B cell (primary cell): ENCODE results near the gene FBXO24. TPM values are rescaled to one million over a fixed set of nuclear protein-coding genes. Genes with fewer than 3 reads are reported as not detected.

ENCODE experiments used
- ATAC-seq: fragments of 200-7000 bp; cut with Tn5 transposase; one replicate; pipeline ENCODE4 v1.10.0; 2021; ENCODE audit warnings: low read depth, mild to moderate bottlenecking, moderate number of reproducible peaks, moderate library complexity
- CTCF ChIA-PET: fragments of 350-600 bp; sonication (Branson Sonifier 250); formaldehyde crosslinking; loops from one replicate; lab custom pipeline; 2021; ENCODE audit warnings: antibody characterized with exemption, inconsistent platforms; lab: Charles Lee
- POLR2A ChIA-PET: fragments of 350-600 bp; sonication (Branson Sonifier 250); formaldehyde crosslinking; loops from one replicate; lab custom pipeline; 2021; ENCODE audit warnings: antibody characterized with exemption; lab: Charles Lee
- DNase-seq: peaks from one replicate; pipeline ENCODE4 v3.0.0; 2013
- H2AFZ ChIP-seq: 2 replicates; pipeline ENCODE4 v1.6.1; 2012; ENCODE audit warnings: mild to moderate bottlenecking, low read depth, low read length; ENCODE audit not compliant: insufficient read depth, poor library complexity, severe bottlenecking
- H3K27ac ChIP-seq, 2 donors: 1 replicate in 1 of 2; 2 replicates in 1 of 2; pipeline ENCODE4 v1.5.1; 2012 to 2013; ENCODE audit warnings: low read length in 2 of 2, mild to moderate bottlenecking in 2 of 2, moderate library complexity in 1 of 2
- H3K27me3 ChIP-seq, 4 experiments: fragments of 200-600 bp in 1 of 4; sonication (generic) in 1 of 4; replicated peaks in 1 of 4; 1 replicate in 2 of 4; 2 replicates in 2 of 4; pipeline versions ENCODE4 v1.6.1 to v1.7.0; 2013 to 2016; ENCODE audit warnings: low read length in 3 of 4, mild to moderate bottlenecking in 2 of 4, mixed read lengths in 1 of 4, moderate library complexity in 1 of 4; ENCODE audit not compliant: insufficient read depth in 4 of 4, control insufficient read depth in 3 of 4; ENCODE audit errors: control extremely low read depth in 1 of 4
- H3K36me3 ChIP-seq, 2 experiments: replicated peaks in 1 of 2; 1 replicate in 1 of 2; 2 replicates in 1 of 2; pipeline versions ENCODE4 v1.6.1 to v1.7.1; 2013; ENCODE audit warnings: low read length in 1 of 2; ENCODE audit not compliant: insufficient read depth in 2 of 2, control insufficient read depth in 1 of 2; ENCODE audit errors: control extremely low read depth in 1 of 2, extremely low read depth in 1 of 2
- H3K4me1 ChIP-seq, 2 donors: fragments of 200-600 bp in 1 of 2; sonication (generic) in 1 of 2; 1 replicate in 1 of 2; 2 replicates in 1 of 2; pipeline versions ENCODE4 v1.5.1 to v1.6.1; 2013 to 2017; ENCODE audit warnings: low read length in 2 of 2; ENCODE audit not compliant: control insufficient read depth in 2 of 2, insufficient read depth in 2 of 2
- H3K4me2 ChIP-seq: replicated peaks from 2 replicates; pipeline ENCODE3; 2012; ENCODE audit warnings: mild to moderate bottlenecking, low read depth, low read length; ENCODE audit not compliant: poor library complexity, severe bottlenecking
- H3K4me3 ChIP-seq, 5 experiments: fragments of 200-600 bp in 1 of 5; sonication (generic) in 1 of 5; 1 replicate in 3 of 5; 2 replicates in 2 of 5; pipeline versions ENCODE4 v1.5.1 to v1.7.0; 2011 to 2016; ENCODE audit warnings: low read length in 4 of 5, mild to moderate bottlenecking in 4 of 5, low read depth in 2 of 5, control low read depth in 1 of 5, moderate library complexity in 1 of 5; ENCODE audit not compliant: insufficient read depth in 1 of 5; ENCODE audit errors: control extremely low read depth in 1 of 5, extremely low read depth in 1 of 5
- H3K79me2 ChIP-seq: fragments of 200-600 bp; sonication (generic); one replicate; pipeline ENCODE4 v1.6.0; 2016; ENCODE audit warnings: low read length; ENCODE audit not compliant: control insufficient read depth, insufficient read depth
- H3K9ac ChIP-seq: fragments of 200-600 bp; sonication (generic); 2 replicates; pipeline ENCODE4 v1.6.1; 2017; ENCODE audit warnings: mild to moderate bottlenecking, low read length, moderate library complexity
- H3K9me3 ChIP-seq, 3 donors: one replicate each; pipeline versions ENCODE4 v1.6.1 to v1.7.1; 2013; ENCODE audit warnings: low read length in 2 of 3; ENCODE audit not compliant: control insufficient read depth in 2 of 3, insufficient read depth in 1 of 3; ENCODE audit errors: control extremely low read depth in 1 of 3
- H4K20me1 ChIP-seq: 2 replicates; pipeline ENCODE4 v1.6.0; 2012; ENCODE audit warnings: mild to moderate bottlenecking, low read length; ENCODE audit not compliant: insufficient read depth, control insufficient read depth, poor library complexity, severe bottlenecking
- H3K27ac Mint-ChIP-seq: one replicate; pipeline ENCODE4 v1.8.0; 2021; ENCODE audit warnings: mixed read lengths
- H3K27me3 Mint-ChIP-seq: one replicate; pipeline ENCODE4 v1.8.0; 2021; ENCODE audit warnings: mixed read lengths
- H3K4me1 Mint-ChIP-seq: one replicate; pipeline ENCODE4 v1.8.0; 2021; ENCODE audit warnings: mixed read lengths
- H3K4me3 Mint-ChIP-seq: one replicate; pipeline ENCODE4 v1.8.0; 2021; ENCODE audit warnings: mixed read lengths
- H3K9me3 Mint-ChIP-seq: one replicate; pipeline ENCODE4 v1.8.0; 2022; ENCODE audit warnings: mixed read lengths; ENCODE audit not compliant: insufficient read depth
- EZH2 ChIP-seq: IDR thresholded peaks from 2 replicates; pipeline ENCODE4 v1.6.1; 2012; ENCODE audit warnings: borderline replicate concordance, low read depth, mild to moderate bottlenecking, moderate library complexity, low read length; ENCODE audit not compliant: insufficient read depth, poor library complexity, severe bottlenecking
- WGBS: methylation state at CpG from one replicate; pipeline ENCODE4 v1.1.5; 2013; ENCODE audit warnings: missing lambda C conversion rate; ENCODE audit not compliant: insufficient coverage; 5-methylcytosine and 5-hydroxymethylcytosine counted together
- intact Hi-C: fragments of 100-400 bp; cut with micrococcal nuclease; formaldehyde crosslinking; loops from one replicate; pipeline ENCODE4 v1.10.0; 2022
- polyA plus RNA-seq: library from polyadenylated mRNA; depleted of rRNA; stranded (reverse); fragments of >200 nt; gene quantifications from 2 replicates; pipeline ENCODE4 v1.2.3, GENCODE V29; 2012
- total RNA-seq, 2 donors: library from RNA; stranded (reverse); fragments of 120-200 nt in 1 of 2; gene quantifications; 1 replicate in 1 of 2; 2 replicates in 1 of 2; pipeline versions ENCODE4 v1.2.3 to v1.2.4, GENCODE V29; 2013 to 2022
- TF ChIP-seq, protein P1 (sequence below): fragments of 200-600 bp; IDR thresholded peaks from one replicate; pipeline ENCODE4 v1.8.0; 2022; ENCODE audit warnings: antibody characterized with exemption, mild to moderate bottlenecking

FBXO24 gene
- total and polyA plus RNA-seq, 2 donors (not counting 1 experiment from before 2014, with no cell fraction given): 1.2 to 1.6 TPM

DNA sequence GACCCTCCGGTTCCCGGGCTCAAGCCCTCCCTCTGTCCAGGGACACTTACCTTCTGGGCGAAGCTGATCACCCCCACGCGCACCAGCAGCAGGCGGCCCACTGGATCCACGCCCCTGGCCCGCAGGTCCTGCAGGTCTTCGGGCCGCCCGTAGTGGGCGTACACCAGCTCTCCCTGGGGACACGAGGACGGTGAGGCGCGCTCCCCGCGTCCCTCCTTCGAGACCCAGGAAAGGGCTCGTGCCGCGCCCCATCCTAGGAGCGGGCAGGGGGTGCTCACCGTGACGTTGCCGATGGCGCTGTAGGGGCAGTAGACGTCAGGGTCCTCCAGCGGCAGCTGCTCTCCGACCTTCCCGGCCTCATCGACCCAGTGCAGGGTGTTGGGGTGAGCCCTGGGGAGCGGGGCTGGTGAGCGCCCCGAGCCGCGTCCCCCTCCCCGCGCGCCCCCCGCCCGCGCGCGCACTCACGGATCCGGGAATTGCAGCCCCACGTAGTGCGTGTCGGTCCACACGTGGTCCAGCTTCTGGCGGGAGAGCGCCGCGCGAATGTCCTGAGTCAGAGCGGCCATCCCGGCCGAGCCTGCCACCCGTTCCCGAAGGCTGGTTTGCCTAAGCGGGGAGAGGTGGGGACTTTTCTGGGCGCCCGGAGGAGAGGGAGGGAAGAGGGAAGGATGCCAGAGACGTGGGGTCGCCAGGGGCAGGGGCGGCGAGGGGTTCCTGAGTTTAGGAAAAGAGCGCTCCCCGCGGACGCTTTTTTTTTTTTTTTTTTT, 47.0 kb downstream of the FBXO24 start:
- H3K4me3 Mint-ChIP-seq: peak overlapping the region; percentile 90
- Histone ChIP-seq H3K4me2 (peak overlapping the region; percentile 98), H3K4me1 (peaks cover 6 to 15% of the 10 kb centered on the region in 2 donors), H3K36me3 (no peaks in the 10 kb centered on the region), H2AFZ (peak overlapping the region; percentile 97), H3K9me3 (peaks cover 0 to 5% (median 0%) of the 10 kb centered on the region in 3 donors), H4K20me1 (no peaks in the 10 kb centered on the region), H3K27me3 (peaks cover 0 to 3% (median 0%) of the 10 kb centered on the region in 4 experiments), H3K79me2 (no peaks in the 10 kb centered on the region), H3K4me3 (peak overlapping the region in 4 of 5 experiments; percentile 62 to 82 (median 72)), H3K27ac (peak overlapping the region in 1 of 2 donors; percentile 48), H3K9ac (peak overlapping the region; percentile 81)
- TF ChIP-seq, protein P1, sequence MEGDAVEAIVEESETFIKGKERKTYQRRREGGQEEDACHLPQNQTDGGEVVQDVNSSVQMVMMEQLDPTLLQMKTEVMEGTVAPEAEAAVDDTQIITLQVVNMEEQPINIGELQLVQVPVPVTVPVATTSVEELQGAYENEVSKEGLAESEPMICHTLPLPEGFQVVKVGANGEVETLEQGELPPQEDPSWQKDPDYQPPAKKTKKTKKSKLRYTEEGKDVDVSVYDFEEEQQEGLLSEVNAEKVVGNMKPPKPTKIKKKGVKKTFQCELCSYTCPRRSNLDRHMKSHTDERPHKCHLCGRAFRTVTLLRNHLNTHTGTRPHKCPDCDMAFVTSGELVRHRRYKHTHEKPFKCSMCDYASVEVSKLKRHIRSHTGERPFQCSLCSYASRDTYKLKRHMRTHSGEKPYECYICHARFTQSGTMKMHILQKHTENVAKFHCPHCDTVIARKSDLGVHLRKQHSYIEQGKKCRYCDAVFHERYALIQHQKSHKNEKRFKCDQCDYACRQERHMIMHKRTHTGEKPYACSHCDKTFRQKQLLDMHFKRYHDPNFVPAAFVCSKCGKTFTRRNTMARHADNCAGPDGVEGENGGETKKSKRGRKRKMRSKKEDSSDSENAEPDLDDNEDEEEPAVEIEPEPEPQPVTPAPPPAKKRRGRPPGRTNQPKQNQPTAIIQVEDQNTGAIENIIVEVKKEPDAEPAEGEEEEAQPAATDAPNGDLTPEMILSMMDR: no peak
- TF ChIP-seq EZH2: no peak
- no peaks in the 10 kb centered on the region for H3K27me3 Mint-ChIP-seq
- WGBS: 3% methylated on average over 72 of the region's 72 CpGs
- H3K4me1 Mint-ChIP-seq: peaks cover 10% of the 10 kb centered on the region
- ATAC-seq (peak; percentile 77), DNase-seq (peak; percentile 77)
- CTCF ChIA-PET: interaction anchor here (0.6 to 4.0 kb wide), 15 partner anchors 9 to 611 kb away, joined by 3 to 53 read pairs (median 5); partner anchors contain the start of genes FBXO24, GIGYF1, LRCH4 and MOSPD3
- intact Hi-C loops: loop anchor here (1.0 to 5.0 kb wide), 6 partner anchors 21 to 219 kb away; partner anchors contain the start of genes GIGYF1, GNB2, MOSPD3 and SLC12A9
- no peaks in the 10 kb centered on the region for H3K9me3 Mint-ChIP-seq
- POLR2A ChIA-PET: interaction anchor here (0.6 to 2.8 kb wide), 8 partner anchors 20 to 56 kb away, joined by 3 to 13 read pairs (median 4); partner anchors contain the start of genes GNB2 and MOSPD3
- peak overlapping the region; percentile 83 for H3K27ac Mint-ChIP-seq
